K562 (cell line): ENCODE data around the gene RPL36AL. TPM values are rescaled to one million over a fixed set of nuclear protein-coding genes. Genes with fewer than 3 reads are reported as not detected.

Source experiments
- ASH1L ChIP-seq: fragments of 450-650 bp; IDR thresholded peaks from 2 replicates; pipeline ENCODE4 v1.6.1; 2018; ENCODE audit warnings: borderline replicate concordance, mild to moderate bottlenecking, low read depth; ENCODE audit not compliant: partially characterized antibody
- EZH2 ChIP-seq: IDR thresholded peaks from 2 replicates; pipeline ENCODE4 v1.6.1; 2012; ENCODE audit warnings: low read depth, mild to moderate bottlenecking, inconsistent platforms, low read length, borderline replicate concordance
- HCFC1 ChIP-seq: IDR thresholded peaks from 2 replicates; pipeline ENCODE4 v1.6.1; 2012; ENCODE audit warnings: low read depth, low read length, improper control_type of control experiment
- MEF2D ChIP-seq: conservative IDR thresholded peaks from 2 replicates; pipeline ENCODE4 v1.6.1; 2016; ENCODE audit warnings: low read depth, missing genetic modification characterization, missing compliant biosample characterization
- NFXL1 ChIP-seq: fragments of 450-650 bp; formaldehyde crosslinking; IDR thresholded peaks from 2 replicates; pipeline ENCODE4 v1.4.0; 2021; ENCODE audit warnings: mild to moderate bottlenecking
- NUFIP1 ChIP-seq: fragments of 450-650 bp; IDR thresholded peaks from 2 replicates; pipeline ENCODE4 v1.6.1; 2018; ENCODE audit not compliant: partially characterized antibody
- ZFX ChIP-seq: sonication (generic); formaldehyde crosslinking; IDR thresholded peaks from 2 replicates; pipeline ENCODE4 v1.8.0; 2022; ENCODE audit warnings: mild to moderate bottlenecking, missing genetic modification reagents, moderate library complexity
- ZNF79 ChIP-seq: fragments of 250-450 bp; sonication (Bioruptor Pico); IDR thresholded peaks from 2 replicates; pipeline ENCODE4 v1.4.0; 2020; ENCODE audit warnings: low read depth, mild to moderate bottlenecking, moderate library complexity
- polyA plus RNA-seq, 8 experiments: library from polyadenylated mRNA; depleted of rRNA in 4 of 8; stranded (reverse) in 5 of 8; unstranded in 3 of 8; fragments of >200 nt; fragmentation: Nextera tagmentation in 2 of 8; fragmentation: Illumina TruSeq in 1 of 8; extraction: Ambion mirVana in 2 of 8; extraction: Trizol in 1 of 8; gene quantifications; 2 replicates each; pipeline versions ENCODE4 v1.2.1 to v1.2.3, GENCODE V29; 2011 to 2014; ENCODE audit warnings: inconsistent platforms in 1 of 8, missing spikeins in 1 of 8
- total RNA-seq, 7 experiments: library from RNA; depleted of rRNA in 6 of 7; stranded (reverse); fragments of >200 nt in 6 of 7; fragmentation: Illumina TruSeq in 2 of 7; extraction: Trizol in 2 of 7; gene quantifications; 2 replicates each; pipeline versions ENCODE4 v1.2.1 to v1.2.3, GENCODE V29; 2011 to 2021; ENCODE audit warnings: low replicate concordance in 1 of 7
- TF ChIP-seq, protein P1 (sequence below): fragments of 250-450 bp; sonication (Bioruptor Pico); IDR thresholded peaks from 2 replicates; pipeline ENCODE4 v1.8.0; 2021; ENCODE audit warnings: mild to moderate bottlenecking, moderate library complexity
- TF ChIP-seq, protein P2 (sequence below), 2 experiments: fragments of 450-650 bp in 1 of 2; sonication (generic) in 1 of 2; formaldehyde crosslinking in 1 of 2; IDR thresholded peaks in 1 of 2; conservative IDR thresholded peaks in 1 of 2; 2 replicates each; pipeline versions ENCODE4 v1.6.1 to v1.8.1; 2016 to 2023; ENCODE audit warnings: mild to moderate bottlenecking in 2 of 2, moderate library complexity in 2 of 2, inconsistent platforms in 1 of 2, missing genetic modification reagents in 1 of 2
- TF ChIP-seq, protein P3 (sequence below): fragments of 450-650 bp; formaldehyde crosslinking; IDR thresholded peaks from 2 replicates; pipeline ENCODE4 v1.4.0; 2020; ENCODE audit warnings: mild to moderate bottlenecking, mixed read lengths

RPL36AL gene
- total and polyA plus RNA-seq, 9 of the 15 experiments (the other 6 are each of a cell fraction or from before 2014, with no cell fraction given) = 146 to 674 (median 360) TPM

DNA sequence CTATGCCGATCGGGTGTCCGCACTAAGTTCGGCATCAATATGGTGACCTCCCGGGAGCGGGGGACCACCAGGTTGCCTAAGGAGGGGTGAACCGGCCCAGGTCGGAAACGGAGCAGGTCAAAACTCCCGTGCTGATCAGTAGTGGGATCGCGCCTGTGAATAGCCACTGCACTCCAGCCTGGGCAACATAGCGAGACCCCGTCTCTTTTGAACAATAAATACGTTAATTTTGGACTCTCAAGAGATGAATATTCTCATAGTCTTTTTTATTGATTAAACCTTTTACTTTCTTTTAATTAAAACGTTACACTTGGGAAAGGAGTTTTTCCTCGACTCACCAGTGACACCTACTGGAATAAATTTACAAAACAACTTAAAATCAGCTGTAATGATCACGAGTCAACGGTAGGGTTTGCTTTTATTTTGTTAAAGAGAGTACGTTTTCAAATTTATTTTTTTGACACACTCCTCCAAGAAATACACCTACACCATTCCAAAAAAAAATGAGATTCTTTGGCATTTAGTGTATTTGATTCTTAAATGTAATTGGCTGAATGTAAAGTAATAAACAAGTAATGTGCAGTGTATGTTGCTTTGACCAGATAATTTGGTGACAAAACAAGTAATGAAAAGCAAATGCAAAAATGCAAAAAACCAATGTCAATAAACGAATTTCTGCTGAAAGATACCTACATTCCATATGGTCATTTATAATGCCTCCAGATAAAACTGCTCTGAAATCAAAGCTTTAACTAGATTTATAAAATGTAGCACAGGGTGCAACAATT lies 33.6 kb downstream of the RPL36AL start (continued):
- TF ChIP-seq, protein P1, sequence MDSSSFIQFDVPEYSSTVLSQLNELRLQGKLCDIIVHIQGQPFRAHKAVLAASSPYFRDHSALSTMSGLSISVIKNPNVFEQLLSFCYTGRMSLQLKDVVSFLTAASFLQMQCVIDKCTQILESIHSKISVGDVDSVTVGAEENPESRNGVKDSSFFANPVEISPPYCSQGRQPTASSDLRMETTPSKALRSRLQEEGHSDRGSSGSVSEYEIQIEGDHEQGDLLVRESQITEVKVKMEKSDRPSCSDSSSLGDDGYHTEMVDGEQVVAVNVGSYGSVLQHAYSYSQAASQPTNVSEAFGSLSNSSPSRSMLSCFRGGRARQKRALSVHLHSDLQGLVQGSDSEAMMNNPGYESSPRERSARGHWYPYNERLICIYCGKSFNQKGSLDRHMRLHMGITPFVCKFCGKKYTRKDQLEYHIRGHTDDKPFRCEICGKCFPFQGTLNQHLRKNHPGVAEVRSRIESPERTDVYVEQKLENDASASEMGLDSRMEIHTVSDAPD (CRISPR knock-in tag) = no peak
- no peak for TF ChIP-seq ZNF79 (CRISPR knock-in tag)
- TF ChIP-seq NUFIP1 = no peak
- TF ChIP-seq, protein P2, sequence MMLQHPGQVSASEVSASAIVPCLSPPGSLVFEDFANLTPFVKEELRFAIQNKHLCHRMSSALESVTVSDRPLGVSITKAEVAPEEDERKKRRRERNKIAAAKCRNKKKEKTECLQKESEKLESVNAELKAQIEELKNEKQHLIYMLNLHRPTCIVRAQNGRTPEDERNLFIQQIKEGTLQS (IDR thresholded peaks at IDR 0.05) = no peak
- TF ChIP-seq, protein P2 (CRISPR knock-in tag; conservative IDR thresholded peaks at IDR 0.05) = peak; percentile 19; the same call in 1 of the 2 replicates
- peak; percentile 25; the same call in 1 of the 2 replicates for TF ChIP-seq ZFX (CRISPR knock-in tag)
- TF ChIP-seq EZH2 = no peak
- no peak for TF ChIP-seq NFXL1 (CRISPR knock-in tag)
- TF ChIP-seq HCFC1 = no peak
- peak; percentile 47; the same call in 1 of the 2 replicates for TF ChIP-seq MEF2D (tag)
- TF ChIP-seq, protein P3, sequence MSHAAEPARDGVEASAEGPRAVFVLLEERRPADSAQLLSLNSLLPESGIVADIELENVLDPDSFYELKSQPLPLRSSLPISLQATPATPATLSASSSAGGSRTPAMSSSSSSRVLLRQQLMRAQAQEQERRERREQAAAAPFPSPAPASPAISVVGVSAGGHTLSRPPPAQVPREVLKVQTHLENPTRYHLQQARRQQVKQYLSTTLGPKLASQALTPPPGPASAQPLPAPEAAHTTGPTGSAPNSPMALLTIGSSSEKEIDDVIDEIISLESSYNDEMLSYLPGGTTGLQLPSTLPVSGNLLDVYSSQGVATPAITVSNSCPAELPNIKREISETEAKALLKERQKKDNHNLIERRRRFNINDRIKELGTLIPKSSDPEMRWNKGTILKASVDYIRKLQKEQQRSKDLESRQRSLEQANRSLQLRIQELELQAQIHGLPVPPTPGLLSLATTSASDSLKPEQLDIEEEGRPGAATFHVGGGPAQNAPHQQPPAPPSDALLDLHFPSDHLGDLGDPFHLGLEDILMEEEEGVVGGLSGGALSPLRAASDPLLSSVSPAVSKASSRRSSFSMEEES = 0 out of 2 replicates have a peak, but pooled peaks have one; percentile 9
- TF ChIP-seq ASH1L = no peak
- TF ChIP-seq, all 486 proteins: peak for 53
